Activated B cell treated with CpG ODN at 0.5 μM for 24 hours (primary cell): Measurements from ENCODE around the gene PRAMEF18. TPM values are rescaled to one million over a fixed set of nuclear protein-coding genes. Genes with fewer than 3 reads are reported as not detected.
"Not testable (repeated sequence)": the region's sequence is repeated elsewhere in the genome, so short reads cannot be mapped to it uniquely, and the experiment has no call there.

Source experiments
- ATAC-seq: fragments of 200-7000 bp; cut with Tn5 transposase; one replicate; pipeline ENCODE4 v1.10.0; 2021; ENCODE audit warnings: low read depth, mild to moderate bottlenecking, moderate library complexity
- CTCF ChIA-PET: fragments of 350-600 bp; sonication (Branson Sonifier 250); formaldehyde crosslinking; loops from one replicate; lab custom pipeline; 2021; ENCODE audit warnings: antibody characterized with exemption; lab: Charles Lee
- POLR2A ChIA-PET: fragments of 350-600 bp; sonication (Branson Sonifier 250); formaldehyde crosslinking; loops from one replicate; lab custom pipeline; 2021; ENCODE audit warnings: antibody characterized with exemption; lab: Charles Lee
- DNase-seq: peaks from one replicate; pipeline ENCODE4 v3.0.0; 2022
- H3K27ac Mint-ChIP-seq: one replicate; pipeline ENCODE4 v1.8.0; 2020; ENCODE audit warnings: mixed read lengths
- H3K27me3 Mint-ChIP-seq: one replicate; pipeline ENCODE4 v1.8.0; 2021; ENCODE audit warnings: mixed read lengths
- H3K36me3 Mint-ChIP-seq: one replicate; pipeline ENCODE4 v1.8.0; 2021; ENCODE audit warnings: low read depth, mixed read lengths
- H3K4me1 Mint-ChIP-seq: one replicate; pipeline ENCODE4 v1.8.0; 2021; ENCODE audit warnings: mixed read lengths
- H3K4me3 Mint-ChIP-seq: one replicate; pipeline ENCODE4 v1.8.0; 2020; ENCODE audit warnings: mild to moderate bottlenecking, mixed read lengths
- H3K9me3 Mint-ChIP-seq: one replicate; pipeline ENCODE4 v1.8.0; 2020; ENCODE audit warnings: mixed read lengths
- intact Hi-C: fragments of 100-400 bp; cut with micrococcal nuclease; formaldehyde crosslinking; loops from one replicate; pipeline ENCODE4 v1.15.1; 2024
- total RNA-seq: library from RNA; stranded (reverse); gene quantifications from 2 replicates; pipeline ENCODE4 v1.2.3, GENCODE V29; 2022
- TF ChIP-seq, protein P1 (sequence below): fragments of 200-600 bp; IDR thresholded peaks from one replicate; pipeline ENCODE4 v1.8.0; 2022; ENCODE audit warnings: antibody characterized with exemption, mild to moderate bottlenecking

Gene PRAMEF18
- total RNA-seq, 1 donor from 2014 or later = not detected

DNA sequence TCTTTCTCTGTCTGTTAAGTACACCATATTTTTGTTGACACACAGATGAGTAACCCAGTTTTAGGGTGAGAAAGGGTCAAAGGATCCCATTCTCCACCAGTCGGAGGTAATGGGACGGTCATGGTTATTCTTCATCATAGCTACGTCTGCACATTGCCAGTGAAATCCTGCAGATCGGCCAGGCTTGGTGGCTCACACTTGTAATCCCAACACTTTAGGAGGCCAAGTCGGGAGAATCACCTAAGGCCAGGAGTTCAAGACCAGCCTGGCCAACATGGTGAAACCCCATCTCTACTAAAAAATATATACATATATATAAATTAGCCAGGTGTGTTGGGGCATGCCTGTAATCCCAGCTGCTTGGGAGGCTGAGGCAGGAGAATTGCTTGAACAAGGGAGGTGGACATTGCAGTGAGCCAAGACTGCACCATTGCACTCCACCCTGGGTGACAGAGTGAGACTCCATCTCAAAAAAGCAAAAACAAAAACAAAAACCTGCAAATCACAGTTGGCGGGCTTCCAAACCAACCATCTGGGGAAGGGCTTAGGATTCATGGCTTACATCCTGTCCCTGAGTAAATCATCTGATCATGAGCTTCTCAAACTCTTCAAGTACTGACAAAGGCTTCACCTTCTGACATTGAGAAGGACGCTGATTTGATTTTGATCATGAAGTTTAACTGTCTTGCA lies 5.3 kb upstream of the PRAMEF18 start:
- H3K27ac Mint-ChIP-seq, H3K4me3 Mint-ChIP-seq, H3K27me3 Mint-ChIP-seq, H3K9me3 Mint-ChIP-seq, ATAC-seq, DNase-seq, H3K4me1 Mint-ChIP-seq, intact Hi-C loops, H3K36me3 Mint-ChIP-seq, CTCF ChIA-PET, POLR2A ChIA-PET: not testable (repeated sequence)

- POLR2A ChIA-PET, ATAC-seq, H3K27ac Mint-ChIP-seq, H3K27me3 Mint-ChIP-seq, H3K4me3 Mint-ChIP-seq, H3K4me1 Mint-ChIP-seq, intact Hi-C loops, H3K9me3 Mint-ChIP-seq, DNase-seq, H3K36me3 Mint-ChIP-seq, CTCF ChIA-PET: not testable (repeated sequence)
Measured at GRCh38 chr1:13230601-13231000, 4.6 kb upstream of the PRAMEF18 start.

DNA sequence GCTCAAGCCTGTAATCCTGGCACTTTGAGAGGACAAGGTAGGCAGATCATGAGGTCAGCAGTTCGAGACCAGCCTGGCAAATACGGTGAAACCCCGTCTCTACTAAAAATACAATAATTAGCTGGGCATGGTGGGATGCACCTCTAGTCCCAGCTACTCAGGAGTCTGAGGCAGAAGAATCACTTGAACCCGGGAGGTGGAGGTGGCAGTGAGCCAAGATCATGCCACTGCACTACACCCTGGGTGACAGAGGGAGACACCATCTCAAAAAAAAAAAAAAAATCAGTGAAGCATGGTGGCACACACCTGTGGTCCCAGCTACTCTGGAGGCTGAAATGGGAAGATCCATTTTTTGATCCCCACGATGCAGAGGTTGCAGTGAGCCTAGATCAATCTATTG lies 4.1 kb upstream of the PRAMEF18 start:
- H3K27me3 Mint-ChIP-seq, H3K27ac Mint-ChIP-seq, H3K9me3 Mint-ChIP-seq, DNase-seq, intact Hi-C loops, H3K4me3 Mint-ChIP-seq, ATAC-seq, CTCF ChIA-PET, H3K4me1 Mint-ChIP-seq, H3K36me3 Mint-ChIP-seq, POLR2A ChIA-PET: not testable (repeated sequence)

GRCh38 chr1:13228343-13228781 lies 2.4 kb upstream of the PRAMEF18 start:
- ChIA-PET POLR2A (no interaction called here), CTCF (no interaction called here)
- DNase-seq (no peak), ATAC-seq (no peak)
- Mint-ChIP-seq H3K4me1 (no peaks in the 10 kb centered on the region), H3K27ac (no peak overlapping the region), H3K36me3 (no peaks in the 10 kb centered on the region), H3K4me3 (no peak overlapping the region), H3K9me3 (no peaks in the 10 kb centered on the region), H3K27me3 (peaks cover 4% of the 10 kb centered on the region)
- TF ChIP-seq, protein P1, sequence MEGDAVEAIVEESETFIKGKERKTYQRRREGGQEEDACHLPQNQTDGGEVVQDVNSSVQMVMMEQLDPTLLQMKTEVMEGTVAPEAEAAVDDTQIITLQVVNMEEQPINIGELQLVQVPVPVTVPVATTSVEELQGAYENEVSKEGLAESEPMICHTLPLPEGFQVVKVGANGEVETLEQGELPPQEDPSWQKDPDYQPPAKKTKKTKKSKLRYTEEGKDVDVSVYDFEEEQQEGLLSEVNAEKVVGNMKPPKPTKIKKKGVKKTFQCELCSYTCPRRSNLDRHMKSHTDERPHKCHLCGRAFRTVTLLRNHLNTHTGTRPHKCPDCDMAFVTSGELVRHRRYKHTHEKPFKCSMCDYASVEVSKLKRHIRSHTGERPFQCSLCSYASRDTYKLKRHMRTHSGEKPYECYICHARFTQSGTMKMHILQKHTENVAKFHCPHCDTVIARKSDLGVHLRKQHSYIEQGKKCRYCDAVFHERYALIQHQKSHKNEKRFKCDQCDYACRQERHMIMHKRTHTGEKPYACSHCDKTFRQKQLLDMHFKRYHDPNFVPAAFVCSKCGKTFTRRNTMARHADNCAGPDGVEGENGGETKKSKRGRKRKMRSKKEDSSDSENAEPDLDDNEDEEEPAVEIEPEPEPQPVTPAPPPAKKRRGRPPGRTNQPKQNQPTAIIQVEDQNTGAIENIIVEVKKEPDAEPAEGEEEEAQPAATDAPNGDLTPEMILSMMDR = no peak
- intact Hi-C loops = no loop called here

DNA sequence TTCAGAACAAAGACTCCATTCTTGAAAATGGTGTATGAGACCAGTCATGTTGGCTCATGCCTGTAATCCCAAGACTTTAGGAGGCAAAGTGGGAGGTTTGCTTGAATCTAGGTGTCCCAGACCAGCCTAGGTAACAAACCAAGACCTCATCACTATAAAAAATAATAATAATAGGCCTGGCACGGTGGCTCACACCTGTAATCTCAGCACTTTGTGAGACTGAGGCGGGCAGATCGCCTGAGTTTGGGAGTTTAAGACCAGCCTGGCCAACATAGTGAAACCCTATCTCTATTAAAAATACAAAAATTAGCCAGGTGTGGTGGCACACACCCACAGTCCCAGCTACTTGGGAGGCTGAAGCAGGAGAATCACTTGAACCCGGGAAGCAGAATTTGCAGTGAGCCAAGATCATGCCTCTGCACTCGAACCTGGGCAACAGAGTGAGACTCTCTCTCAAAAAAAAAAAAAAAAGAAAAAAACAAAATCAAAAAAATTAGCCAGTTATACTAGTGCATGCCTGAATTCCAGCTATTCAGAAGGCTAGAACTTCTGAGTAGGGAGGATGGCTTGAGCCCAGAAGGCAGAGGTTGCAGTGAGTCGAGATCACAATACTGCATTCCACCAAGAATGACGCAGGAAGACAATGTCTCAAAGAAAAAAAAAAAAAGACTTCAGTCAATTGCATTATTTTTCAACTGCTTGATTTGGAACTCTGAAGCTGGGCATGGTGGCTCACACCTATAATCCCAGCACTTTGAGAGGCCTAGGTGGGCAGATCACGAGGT lies 1.5 kb upstream of the PRAMEF18 start:
- intact Hi-C loops, CTCF ChIA-PET, H3K9me3 Mint-ChIP-seq, H3K27me3 Mint-ChIP-seq, ATAC-seq, DNase-seq, H3K4me3 Mint-ChIP-seq, H3K36me3 Mint-ChIP-seq, POLR2A ChIA-PET, H3K4me1 Mint-ChIP-seq, H3K27ac Mint-ChIP-seq: not testable (repeated sequence)

- POLR2A ChIA-PET = no interaction called here
- Mint-ChIP-seq H3K27me3 (peaks cover 4% of the 10 kb centered on the region), H3K27ac (no peak overlapping the region), H3K4me1 (no peaks in the 10 kb centered on the region), H3K36me3 (no peaks in the 10 kb centered on the region), H3K4me3 (no peak overlapping the region), H3K9me3 (no peaks in the 10 kb centered on the region)
- CTCF ChIA-PET = no interaction called here
- TF ChIP-seq, protein P1 = no peak
- ATAC-seq (no peak), DNase-seq (no peak)
- intact Hi-C loops = no loop called here
Measured at GRCh38 chr1:13224480-13225060, 1.4 kb downstream of the PRAMEF18 start.

- H3K36me3 Mint-ChIP-seq, intact Hi-C loops, H3K27ac Mint-ChIP-seq, H3K4me3 Mint-ChIP-seq, H3K9me3 Mint-ChIP-seq, POLR2A ChIA-PET, CTCF ChIA-PET, DNase-seq, ATAC-seq, H3K27me3 Mint-ChIP-seq, H3K4me1 Mint-ChIP-seq: not testable (repeated sequence)
Measured at GRCh38 chr1:13222788-13223187, 3.2 kb downstream of the PRAMEF18 start.

DNA sequence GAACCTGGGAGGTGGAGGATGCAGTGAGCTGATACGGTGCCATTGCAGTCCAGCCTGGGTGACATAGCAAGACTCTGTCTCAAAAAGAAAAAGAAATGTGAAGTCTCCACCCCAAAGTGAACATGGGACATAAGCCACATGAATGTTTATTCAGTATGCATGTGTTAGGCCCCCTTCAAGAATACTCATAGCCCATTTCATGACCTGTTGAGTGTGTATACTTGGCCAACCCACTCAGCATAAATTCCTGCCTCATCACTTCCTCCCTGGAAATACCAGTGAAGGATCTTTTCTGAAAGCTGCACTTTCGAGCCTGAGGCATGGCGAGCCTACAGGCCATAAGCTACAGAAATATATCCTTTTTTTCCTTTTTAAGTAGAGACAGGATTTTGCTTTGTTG lies 6.8 kb downstream of the PRAMEF18 start:
- H3K27ac Mint-ChIP-seq, H3K27me3 Mint-ChIP-seq, H3K4me1 Mint-ChIP-seq, POLR2A ChIA-PET, H3K36me3 Mint-ChIP-seq, H3K9me3 Mint-ChIP-seq, CTCF ChIA-PET, ATAC-seq, H3K4me3 Mint-ChIP-seq, intact Hi-C loops, DNase-seq: not testable (repeated sequence)

DNA sequence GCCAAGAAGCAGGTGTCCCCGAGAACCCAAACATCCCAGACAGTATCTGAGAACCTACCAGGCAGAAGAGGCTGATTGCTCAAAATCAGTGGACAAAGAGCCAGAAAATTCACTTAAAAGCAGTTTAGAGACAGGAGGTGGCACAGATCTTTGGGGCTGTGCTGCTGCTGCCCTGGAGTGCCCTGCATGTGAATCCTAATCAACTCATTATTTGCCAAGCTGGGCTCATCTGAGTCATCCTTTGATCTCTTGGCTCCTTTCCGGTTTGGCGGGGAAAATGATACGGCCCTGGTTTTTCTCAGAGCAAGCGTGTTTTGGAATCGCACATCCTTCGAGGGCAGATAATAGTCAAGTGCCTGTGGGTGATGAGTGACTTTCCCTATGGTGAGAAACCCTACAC lies 9.3 kb downstream of the PRAMEF18 start:
- DNase-seq, intact Hi-C loops, H3K27ac Mint-ChIP-seq, CTCF ChIA-PET, H3K27me3 Mint-ChIP-seq, H3K4me3 Mint-ChIP-seq, ATAC-seq, H3K9me3 Mint-ChIP-seq, H3K36me3 Mint-ChIP-seq, H3K4me1 Mint-ChIP-seq, POLR2A ChIA-PET: not testable (repeated sequence)

GRCh38 chr1:13208712-13209111 lies 17.2 kb downstream of the PRAMEF18 start:
- intact Hi-C loops, CTCF ChIA-PET, ATAC-seq, H3K27me3 Mint-ChIP-seq, H3K4me3 Mint-ChIP-seq, POLR2A ChIA-PET, H3K4me1 Mint-ChIP-seq, DNase-seq, H3K27ac Mint-ChIP-seq, H3K9me3 Mint-ChIP-seq, H3K36me3 Mint-ChIP-seq: not testable (repeated sequence)
